ENCODE data around the gene OR10S1. TPM values are rescaled to one million over a fixed set of nuclear protein-coding genes. Genes with fewer than 3 reads are reported as not detected.

The OR10S1 gene
- total RNA-seq, 1 donor from 2014 or later = not detected

Other genes with a start within 250 kb of the OR10S1 start
- 26.6 and 27.5 TPM in 2 replicates for gene ZNF202, start 236.1 kb downstream of the OR10S1 start, total RNA-seq
- not detected in 2 replicates for gene OR6X1, start 223.3 kb downstream of the OR10S1 start, total RNA-seq
- gene OR6M1, start 171.4 kb downstream of the OR10S1 start, total RNA-seq = not detected in 2 replicates
- gene TMEM225, start 92.1 kb downstream of the OR10S1 start, total RNA-seq = not detected in 2 replicates
- not detected in 2 replicates for gene OR8D4, start 75.6 kb downstream of the OR10S1 start, total RNA-seq
- gene OR4D5, start 38.2 kb downstream of the OR10S1 start, total RNA-seq = not detected in 2 replicates
- gene OR6T1, start 33.9 kb downstream of the OR10S1 start, total RNA-seq = not detected in 2 replicates
- gene OR10G6, start 17.4 kb upstream of the OR10S1 start, total RNA-seq = not detected in 2 replicates
- gene OR10G4, start 35.2 kb upstream of the OR10S1 start, total RNA-seq = not detected in 2 replicates
- not detected in 2 replicates for gene OR10G9, start 45.2 kb upstream of the OR10S1 start, total RNA-seq
- not detected in 2 replicates for gene OR10G8, start 49.0 kb upstream of the OR10S1 start, total RNA-seq
- not detected in 2 replicates for gene OR10G7, start 63.5 kb upstream of the OR10S1 start, total RNA-seq
- 7.9 and 8.0 TPM in 2 replicates for gene VWA5A, start 137.7 kb upstream of the OR10S1 start, total RNA-seq
- gene OR10D3, start 205.6 kb upstream of the OR10S1 start, total RNA-seq = not detected in 2 replicates

Measured in activated T-helper 1 cell treated with anti-CD3 and anti-CD28 coated beads, Interleukin-12 subunit alpha, Interleukin-12 subunit beta, Interleukin-2, Interleukin-4 antibody, amounts not matched to agents 30 ng/mL and 10 ng/mL and 1 ng/mL, durations not matched to agents 14 hours and 24 hours and 36 hours (primary cell).